Calu3 (cell line): Measurements from ENCODE around the gene NOL12. TPM values are rescaled to one million over a fixed set of nuclear protein-coding genes. Genes with fewer than 3 reads are reported as not detected.

Experiments
- BruUV-seq: library from RNA; stranded (reverse); fragments of 400-500 nt; replicated peaks from 2 replicates; lab custom pipeline; 2021; lab: Mats Ljungman, UMichigan
- CTCF ChIA-PET: fragments of 300-600 bp; sonication (Branson Sonifier 250); formaldehyde crosslinking; loops from one replicate; lab custom pipeline; 2022; ENCODE audit warnings: antibody characterized with exemption; lab: Charles Lee
- DNase-seq: peaks from one replicate; pipeline ENCODE4 v3.0.0; 2022
- H3K27ac Mint-ChIP-seq: one replicate; pipeline ENCODE4 v1.8.0; 2022; ENCODE audit warnings: mixed read lengths; ENCODE audit not compliant: unreplicated experiment
- H3K27me3 Mint-ChIP-seq: one replicate; pipeline ENCODE4 v1.8.0; 2022; ENCODE audit warnings: mixed read lengths; ENCODE audit not compliant: unreplicated experiment
- H3K36me3 Mint-ChIP-seq: one replicate; pipeline ENCODE4 v1.8.0; 2022; ENCODE audit warnings: mild to moderate bottlenecking, moderate library complexity, mixed read lengths; ENCODE audit not compliant: insufficient read depth, unreplicated experiment
- H3K4me1 Mint-ChIP-seq: one replicate; pipeline ENCODE4 v1.8.0; 2022; ENCODE audit warnings: mild to moderate bottlenecking, low read depth, mixed read lengths; ENCODE audit not compliant: unreplicated experiment
- H3K4me3 Mint-ChIP-seq: one replicate; pipeline ENCODE4 v1.8.0; 2022; ENCODE audit warnings: mild to moderate bottlenecking, low read depth, moderate library complexity, mixed read lengths; ENCODE audit not compliant: unreplicated experiment
- H3K9me3 Mint-ChIP-seq: one replicate; pipeline ENCODE4 v1.8.0; 2022; ENCODE audit warnings: low read depth, mixed read lengths; ENCODE audit not compliant: unreplicated experiment
- CTCF ChIP-seq: fragments of 200-600 bp; IDR thresholded peaks from one replicate; pipeline ENCODE4 v1.8.0; 2022; ENCODE audit warnings: antibody characterized with exemption; ENCODE audit not compliant: unreplicated experiment
- intact Hi-C: fragments of 100-400 bp; cut with micrococcal nuclease; formaldehyde crosslinking; loops from one replicate; pipeline ENCODE4 v1.10.0; 2022; ENCODE audit not compliant: unreplicated experiment
- total RNA-seq: library from RNA; stranded (reverse); gene quantifications from 2 replicates; pipeline ENCODE4 v1.2.3, GENCODE V29; 2022

NOL12 gene
- total RNA-seq, 1 experiment from 2014 or later = 26.8 TPM

GRCh38 chr22:37659897-37660708 lies 26.0 kb upstream of the NOL12 start:
- Mint-ChIP-seq H3K36me3 (peaks cover 30% of the 10 kb centered on the region), H3K4me3 (peak overlapping the region; percentile 92), H3K4me1 (peaks cover 40% of the 10 kb centered on the region), H3K9me3 (no peaks in the 10 kb centered on the region), H3K27me3 (no peaks in the 10 kb centered on the region), H3K27ac (peak overlapping the region; percentile 74)
- no peak for DNase-seq
- CTCF ChIA-PET = interaction anchor here (1.8 kb wide), 1 partner anchor 21 kb away, joined by 13 read pairs; no protein-coding TSS in a partner anchor
- intact Hi-C loops = no loop called here
- TSS peak; percentile 29 for BruUV-seq
- no peak for TF ChIP-seq CTCF

- Mint-ChIP-seq H3K27ac (no peak overlapping the region), H3K36me3 (peaks cover 36% of the 10 kb centered on the region), H3K27me3 (no peaks in the 10 kb centered on the region), H3K9me3 (no peaks in the 10 kb centered on the region), H3K4me3 (no peak overlapping the region), H3K4me1 (peaks cover 40% of the 10 kb centered on the region)
- TF ChIP-seq CTCF = no peak
- DNase-seq = no peak
- CTCF ChIA-PET = interaction anchor here (0.8 to 1.8 kb wide), 3 partner anchors 17 to 54 kb away, joined by 3 to 13 read pairs (median 4); no protein-coding TSS in a partner anchor
- BruUV-seq = no TSS peak
- intact Hi-C loops = no loop called here
These were observed 25.5 kb upstream of the NOL12 start for GRCh38 chr22:37660709-37661045.

GRCh38 chr22:37661160-37661924 lies 24.8 kb upstream of the NOL12 start:
- Mint-ChIP-seq H3K9me3 (no peaks in the 10 kb centered on the region), H3K4me3 (no peak overlapping the region)

More at GRCh38 chr22:37661160-37661924, 24.8 kb upstream of the NOL12 start:
- Mint-ChIP-seq H3K27ac (no peak overlapping the region), H3K27me3 (no peaks in the 10 kb centered on the region), H3K36me3 (peaks cover 42% of the 10 kb centered on the region), H3K4me1 (peaks cover 40% of the 10 kb centered on the region)
- intact Hi-C loops = no loop called here
- CTCF ChIA-PET = interaction anchor here (0.5 to 1.8 kb wide), 7 partner anchors 13 to 801 kb away, joined by 3 to 13 read pairs (median 4); no protein-coding TSS in a partner anchor
- TF ChIP-seq CTCF = no peak
- BruUV-seq = TSS peak; percentile 10
- no peak for DNase-seq
